CD4-positive, alpha-beta T cell treated with Interleukin-6 at 100 ng/mL for 8 hours (primary cell): ENCODE results near the gene TIAM2.

ENCODE experiments used
- DNase-seq: peaks from one replicate; pipeline ENCODE4 v3.0.0-alpha.2; 2020; ENCODE audit warnings: mixed read lengths, low spot score

Gene TIAM2

GRCh38 chr6:155130161-155130853 lies 135.2 kb downstream of the TIAM2 start:
- no peak for DNase-seq

DNA sequence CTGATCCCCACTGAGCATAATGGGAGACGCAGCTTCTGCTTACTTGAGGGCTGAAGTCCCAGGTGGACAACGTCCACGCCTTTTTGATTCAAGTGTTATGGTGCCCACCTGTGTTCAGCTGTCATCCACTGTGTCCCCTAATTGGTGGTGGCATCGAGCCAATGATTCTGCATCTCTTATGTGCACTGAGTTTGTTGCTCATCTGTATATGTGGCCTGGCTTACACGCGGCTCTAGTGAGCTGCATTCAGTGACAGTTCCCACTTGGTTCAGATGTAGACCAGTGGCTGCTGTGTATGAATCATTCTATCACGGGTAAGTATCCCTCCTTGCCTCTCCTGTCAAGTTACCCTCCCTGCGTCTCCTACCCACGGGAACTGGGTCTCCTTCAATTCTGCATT lies 137.5 kb downstream of the TIAM2 start:
- DNase-seq: no peak

- no peak for DNase-seq
These were observed 145.9 kb downstream of the TIAM2 start for GRCh38 chr6:155141002-155141401.

GRCh38 chr6:155141512-155141911 lies 146.4 kb downstream of the TIAM2 start:
- no peak for DNase-seq

- no peak for DNase-seq
These were observed 147.3 kb downstream of the TIAM2 start for GRCh38 chr6:155142168-155143028.

DNA sequence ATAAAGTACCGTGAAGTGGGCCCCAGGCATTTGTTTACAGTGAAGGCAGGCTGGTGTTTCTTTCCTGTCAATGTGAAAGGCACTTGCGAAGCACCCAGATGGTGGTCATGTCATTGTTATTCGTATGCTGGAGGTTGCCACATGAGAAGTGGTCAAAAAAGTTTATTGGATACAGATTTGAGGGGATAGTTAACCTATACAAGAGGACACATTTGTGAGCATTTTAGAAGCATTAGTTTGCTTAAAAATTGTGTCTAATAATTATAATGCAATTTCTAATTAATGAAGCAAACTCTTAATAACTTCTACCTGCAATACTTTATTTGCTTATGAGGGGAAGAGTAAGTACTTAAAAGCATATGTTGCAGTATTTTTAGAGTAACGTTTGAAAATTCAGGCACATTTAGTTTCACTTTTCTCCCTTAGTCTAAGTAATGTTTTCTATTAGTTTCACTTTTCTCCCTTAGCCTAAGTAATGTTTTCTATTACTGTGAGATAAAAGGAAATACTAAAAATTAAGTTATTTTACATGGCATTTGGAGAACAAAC lies 148.0 kb downstream of the TIAM2 start:
- DNase-seq: no peak

DNA sequence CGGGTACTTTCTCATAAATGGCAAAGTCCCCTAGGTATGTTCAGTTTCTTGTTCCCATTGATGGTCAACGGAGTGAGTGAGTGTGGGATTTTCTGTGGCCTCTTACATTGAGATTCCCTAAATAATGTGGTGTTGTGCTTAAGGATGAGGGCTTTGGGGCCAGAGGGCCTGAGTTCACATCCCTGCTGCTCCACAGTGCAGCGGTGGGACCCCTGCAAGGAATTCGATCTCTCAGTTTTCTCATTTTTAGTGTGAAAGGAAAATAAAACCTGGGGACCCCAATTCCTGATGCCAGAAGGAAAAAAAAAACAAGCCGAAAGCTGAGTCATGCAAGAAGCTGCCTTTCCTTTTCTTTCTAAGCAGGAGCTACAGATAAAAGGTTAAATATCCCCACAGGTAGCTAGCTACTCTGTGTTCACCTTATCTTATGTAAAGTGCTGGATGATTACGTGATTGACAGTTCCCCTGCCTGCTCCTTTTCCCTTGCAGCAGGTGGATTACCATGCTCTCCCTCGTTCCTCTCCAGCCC lies 148.5 kb downstream of the TIAM2 start:
- DNase-seq: no peak

- no peak for DNase-seq
These were observed 151.1 kb downstream of the TIAM2 start for GRCh38 chr6:155146205-155146604.

DNA sequence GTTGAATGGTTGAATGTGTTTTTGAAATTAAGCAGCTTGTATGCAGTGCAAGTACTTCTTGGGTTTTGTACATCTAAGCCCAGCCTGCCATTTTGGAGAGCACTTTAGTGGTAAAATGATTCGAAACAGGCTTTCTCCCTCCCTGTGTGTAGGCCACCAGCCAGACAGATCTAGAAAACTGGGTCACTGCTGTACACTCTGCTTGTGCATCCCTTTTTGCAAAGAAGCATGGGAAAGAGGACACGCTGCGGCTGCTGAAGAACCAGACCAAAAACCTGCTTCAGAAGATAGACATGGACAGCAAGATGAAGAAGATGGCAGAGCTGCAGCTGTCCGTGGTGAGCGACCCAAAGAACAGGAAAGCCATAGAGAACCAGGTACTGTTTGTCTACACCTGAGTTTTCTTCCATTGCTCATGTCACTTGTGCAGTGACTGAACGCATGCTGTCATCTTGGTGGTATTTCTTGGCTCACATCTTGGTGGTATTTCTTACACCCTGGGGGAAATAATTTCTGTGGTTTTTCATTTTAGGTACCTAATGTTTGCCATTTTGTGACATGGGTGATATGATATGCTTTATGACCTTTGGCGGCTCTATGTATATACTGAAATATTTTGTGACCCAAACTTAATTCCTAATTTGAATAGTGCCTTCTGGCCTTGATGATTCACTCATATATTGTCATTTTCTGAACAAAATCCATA lies 153.0 kb downstream of the TIAM2 start:
- no peak for DNase-seq

GRCh38 chr6:155150967-155151671 lies 156.0 kb downstream of the TIAM2 start:
- no peak for DNase-seq

DNA sequence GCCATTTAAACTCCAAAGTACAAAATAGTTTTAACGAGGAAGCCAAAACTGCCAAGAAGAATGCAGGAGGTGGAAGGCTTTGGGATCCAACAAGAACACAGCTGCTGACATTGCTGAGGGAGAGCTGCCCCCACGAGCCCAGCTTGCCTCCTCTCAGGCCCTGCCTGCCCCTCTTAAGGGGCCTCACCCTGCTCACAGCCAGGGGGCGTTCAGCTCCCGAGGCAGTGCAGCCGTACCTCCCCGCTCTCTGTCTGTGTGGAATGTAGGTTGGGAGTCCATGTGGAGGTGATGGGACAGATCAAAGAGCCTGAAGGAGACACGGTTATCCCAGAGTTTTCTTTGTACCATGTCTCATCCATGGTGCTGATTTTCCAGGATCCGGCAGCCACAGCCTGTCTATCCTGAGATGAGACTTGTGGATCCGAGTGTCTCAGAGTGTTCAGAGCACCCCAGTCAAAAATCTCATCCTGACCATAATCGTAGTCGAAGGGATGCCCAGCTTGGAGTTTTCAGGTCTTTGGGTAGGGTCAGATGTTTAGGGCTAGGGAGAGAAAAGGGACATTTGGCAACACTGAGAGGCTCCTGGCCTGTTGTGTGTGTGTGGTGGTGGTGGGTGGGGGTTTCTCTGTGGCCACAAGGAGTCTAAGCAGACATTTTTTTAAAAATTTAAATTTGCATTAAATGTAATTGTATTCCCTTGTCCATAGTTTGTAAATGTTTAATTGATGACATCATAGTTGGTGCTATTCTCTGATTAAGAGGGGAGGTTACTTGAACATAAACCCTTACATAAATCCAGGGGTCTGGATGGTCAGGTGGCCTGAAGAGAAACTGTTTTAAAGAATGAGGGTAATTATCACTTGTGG lies 157.3 kb downstream of the TIAM2 start:
- no peak for DNase-seq

DNA sequence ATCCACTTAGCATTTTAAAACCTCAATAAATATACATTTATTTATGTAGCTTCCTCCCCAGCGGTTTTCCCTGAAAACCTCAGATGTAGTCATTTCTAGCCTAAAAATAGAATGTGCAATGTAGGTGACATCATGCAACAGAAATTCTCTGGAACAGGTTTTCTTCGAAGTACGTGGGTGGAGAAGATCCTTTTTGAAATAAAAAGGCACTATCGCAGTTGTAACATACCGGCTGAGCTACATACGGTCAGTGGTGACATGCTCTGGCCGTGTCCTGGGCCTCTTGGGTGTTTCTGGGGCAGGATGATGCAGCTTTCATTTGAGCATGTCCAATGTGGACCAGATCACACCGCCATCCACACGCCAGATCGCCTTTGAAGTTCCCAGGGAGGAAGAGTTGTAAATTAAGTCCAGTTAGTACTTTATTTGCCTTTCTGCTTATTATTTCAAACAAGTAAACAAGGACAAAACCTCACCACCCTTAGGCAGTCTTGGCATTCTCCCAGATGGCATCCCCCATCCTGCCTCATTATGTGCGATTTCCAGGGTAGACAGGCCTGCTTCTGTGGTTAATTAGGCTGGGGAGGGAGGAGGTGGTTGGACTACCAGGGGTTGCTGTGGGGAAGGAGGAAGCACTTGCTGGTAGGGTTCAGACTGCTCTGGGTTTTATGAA lies 159.2 kb downstream of the TIAM2 start:
- no peak for DNase-seq

- no peak for DNase-seq
These were observed 160.8 kb downstream of the TIAM2 start for GRCh38 chr6:155155787-155156447.

- no peak for DNase-seq
These were observed 162.0 kb downstream of the TIAM2 start for GRCh38 chr6:155157101-155157500.

GRCh38 chr6:155158030-155158843 lies 163.1 kb downstream of the TIAM2 start:
- DNase-seq: no peak

- DNase-seq: no peak
These were observed 167.6 kb downstream of the TIAM2 start for GRCh38 chr6:155162682-155163081.

- DNase-seq: no peak
These were observed 168.5 kb downstream of the TIAM2 start for GRCh38 chr6:155163601-155164000.

GRCh38 chr6:155165029-155165710 lies 170.1 kb downstream of the TIAM2 start:
- DNase-seq: no peak
